PC-3 (cell line): ENCODE measurements around the gene ENTREP1.

Experiments used
- EZH2phosphoT487 ChIP-seq: fragments of 300-600 bp; sonication (generic); IDR thresholded peaks from 2 replicates; pipeline ENCODE4 v1.6.1; 2018; ENCODE audit warnings: mild to moderate bottlenecking, antibody characterized with exemption, low read length, borderline replicate concordance
- TF ChIP-seq, protein P1 (sequence below): fragments of 300-600 bp; sonication (generic); conservative IDR thresholded peaks from 2 replicates; pipeline ENCODE4 v1.5.1; 2017; ENCODE audit warnings: antibody characterized with exemption, low read depth, mild to moderate bottlenecking, low read length

DNA sequence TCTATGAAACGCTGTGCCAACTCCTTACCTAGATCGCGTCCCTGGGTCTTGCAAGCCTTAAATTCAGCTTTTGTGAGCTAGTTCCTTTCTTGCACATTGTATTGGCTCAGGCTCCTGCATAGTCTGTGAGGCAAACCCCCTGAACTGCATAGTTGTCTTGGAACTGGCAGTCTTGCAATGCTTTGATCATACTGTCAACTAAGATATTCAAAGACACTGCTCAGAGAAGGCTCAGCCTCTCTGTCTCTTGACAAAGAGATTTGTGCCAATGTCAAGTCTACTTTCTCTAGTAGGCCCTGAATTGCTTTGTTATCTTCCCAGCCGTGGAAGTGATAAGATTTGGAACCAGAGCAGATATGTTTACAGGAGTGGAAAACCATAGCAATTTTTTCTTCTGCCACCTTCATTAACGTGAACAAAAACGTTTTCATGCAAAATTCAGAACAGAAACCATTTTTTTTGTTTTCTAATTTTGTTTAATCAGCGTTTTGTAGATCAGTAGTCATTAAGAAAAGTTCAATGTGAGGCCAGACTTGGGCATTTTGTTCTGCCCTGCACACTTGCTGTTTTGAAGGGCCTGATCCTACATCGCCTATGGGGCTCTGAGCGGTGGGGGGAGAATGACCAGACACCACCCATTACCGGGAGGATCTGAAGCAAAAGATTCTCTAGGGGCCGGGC, 27.6 kb upstream of the ENTREP1 start:
- TF ChIP-seq, protein P1, sequence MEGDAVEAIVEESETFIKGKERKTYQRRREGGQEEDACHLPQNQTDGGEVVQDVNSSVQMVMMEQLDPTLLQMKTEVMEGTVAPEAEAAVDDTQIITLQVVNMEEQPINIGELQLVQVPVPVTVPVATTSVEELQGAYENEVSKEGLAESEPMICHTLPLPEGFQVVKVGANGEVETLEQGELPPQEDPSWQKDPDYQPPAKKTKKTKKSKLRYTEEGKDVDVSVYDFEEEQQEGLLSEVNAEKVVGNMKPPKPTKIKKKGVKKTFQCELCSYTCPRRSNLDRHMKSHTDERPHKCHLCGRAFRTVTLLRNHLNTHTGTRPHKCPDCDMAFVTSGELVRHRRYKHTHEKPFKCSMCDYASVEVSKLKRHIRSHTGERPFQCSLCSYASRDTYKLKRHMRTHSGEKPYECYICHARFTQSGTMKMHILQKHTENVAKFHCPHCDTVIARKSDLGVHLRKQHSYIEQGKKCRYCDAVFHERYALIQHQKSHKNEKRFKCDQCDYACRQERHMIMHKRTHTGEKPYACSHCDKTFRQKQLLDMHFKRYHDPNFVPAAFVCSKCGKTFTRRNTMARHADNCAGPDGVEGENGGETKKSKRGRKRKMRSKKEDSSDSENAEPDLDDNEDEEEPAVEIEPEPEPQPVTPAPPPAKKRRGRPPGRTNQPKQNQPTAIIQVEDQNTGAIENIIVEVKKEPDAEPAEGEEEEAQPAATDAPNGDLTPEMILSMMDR: no peak
- TF ChIP-seq EZH2phosphoT487: no peak
